ENCODE data around the gene KRT2.

Gene KRT2

DNA sequence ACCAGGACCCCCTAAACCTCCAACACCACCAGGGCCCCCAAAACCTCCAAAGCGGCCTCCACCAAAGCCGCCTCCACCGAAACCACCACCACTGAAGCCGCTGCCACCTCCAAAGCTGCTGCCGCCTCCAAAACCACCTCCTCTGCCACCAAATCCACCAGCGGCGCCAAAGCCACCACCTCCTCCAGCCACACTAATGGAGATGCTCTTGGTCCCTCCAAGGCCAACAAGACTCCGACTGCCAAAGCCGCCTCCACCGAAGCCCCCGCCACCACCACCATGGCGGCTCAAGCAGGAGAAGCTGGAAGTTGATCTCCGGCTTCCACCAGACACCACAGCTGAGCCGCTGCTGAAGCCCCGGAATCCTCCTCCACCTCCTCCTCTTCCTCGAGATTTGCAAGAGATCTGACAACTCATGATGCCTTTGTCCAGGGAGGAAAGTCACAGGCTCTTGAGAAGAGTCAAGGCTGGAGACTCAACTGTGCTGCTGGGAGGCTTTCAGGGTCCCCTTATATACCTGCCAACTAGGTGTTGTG lies at the start of gene KRT2:
Gene KRT2, minus strand, starts transcription at position 486 of the 536 bp plus-strand sequence. Its CDS starts 69 bp downstream, at position 417.
- no peak for FAIRE-seq

DNA sequence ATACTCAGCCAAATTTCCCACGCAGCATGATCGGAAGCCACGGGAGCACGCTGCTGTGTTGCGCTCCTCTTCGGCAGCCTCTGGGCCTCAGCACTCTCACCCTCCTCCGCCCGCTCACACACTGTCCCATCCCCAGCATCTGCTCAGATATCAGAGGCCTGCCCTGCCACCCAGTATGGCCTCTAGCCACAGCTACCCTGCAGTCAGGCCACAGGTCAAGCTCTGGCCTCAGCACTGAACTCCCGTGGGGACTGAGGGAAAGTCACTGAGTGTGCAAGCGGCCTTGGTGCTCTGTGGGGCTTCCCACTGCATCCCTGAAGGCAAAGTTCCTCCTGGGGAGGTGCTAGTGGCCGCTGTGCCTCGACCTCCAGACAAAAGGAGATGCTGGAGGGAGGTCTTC lies 49.3 kb upstream of the KRT2 start:
- no peak for FAIRE-seq

DNA sequence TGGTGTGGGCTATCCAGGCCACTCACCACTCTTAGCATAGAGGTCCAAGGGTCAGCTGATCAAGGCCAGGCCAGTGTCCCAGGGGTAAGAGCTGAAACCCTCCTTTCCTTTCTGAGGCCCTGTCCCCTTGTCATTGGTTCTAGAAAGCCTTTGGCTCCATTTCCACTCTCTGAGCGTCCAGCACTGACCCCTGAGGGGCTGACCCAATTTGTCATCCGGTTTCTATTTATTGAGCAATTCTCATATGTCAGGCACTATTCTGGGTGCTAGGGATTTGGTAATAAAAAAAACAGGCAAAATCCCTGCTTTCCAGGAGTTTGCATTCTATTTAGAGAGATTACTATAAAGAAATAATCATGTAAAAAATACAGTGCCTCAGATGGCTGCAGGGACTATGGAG lies 47.9 kb upstream of the KRT2 start:
- FAIRE-seq, result no peak

DNA sequence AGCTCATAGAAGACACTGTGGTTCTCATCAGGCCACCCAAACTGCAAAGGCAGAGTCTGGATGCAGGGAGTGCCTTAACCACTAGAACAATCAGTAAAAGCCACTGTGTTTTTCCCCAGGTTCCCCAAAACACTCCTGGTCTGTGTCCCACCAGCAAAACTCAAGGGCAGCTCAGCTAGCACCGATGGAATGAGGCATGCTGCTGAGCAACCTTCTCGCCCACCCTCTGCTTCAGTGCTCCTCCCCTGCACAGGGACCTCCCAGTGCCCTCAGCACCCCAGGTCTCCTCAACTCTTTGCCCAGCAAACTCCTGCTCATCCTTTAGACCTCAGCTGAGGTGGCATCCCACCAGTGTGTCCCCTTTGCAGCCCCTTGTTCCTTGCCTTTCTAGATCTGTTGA lies 47.4 kb upstream of the KRT2 start:
- no peak for FAIRE-seq

DNA sequence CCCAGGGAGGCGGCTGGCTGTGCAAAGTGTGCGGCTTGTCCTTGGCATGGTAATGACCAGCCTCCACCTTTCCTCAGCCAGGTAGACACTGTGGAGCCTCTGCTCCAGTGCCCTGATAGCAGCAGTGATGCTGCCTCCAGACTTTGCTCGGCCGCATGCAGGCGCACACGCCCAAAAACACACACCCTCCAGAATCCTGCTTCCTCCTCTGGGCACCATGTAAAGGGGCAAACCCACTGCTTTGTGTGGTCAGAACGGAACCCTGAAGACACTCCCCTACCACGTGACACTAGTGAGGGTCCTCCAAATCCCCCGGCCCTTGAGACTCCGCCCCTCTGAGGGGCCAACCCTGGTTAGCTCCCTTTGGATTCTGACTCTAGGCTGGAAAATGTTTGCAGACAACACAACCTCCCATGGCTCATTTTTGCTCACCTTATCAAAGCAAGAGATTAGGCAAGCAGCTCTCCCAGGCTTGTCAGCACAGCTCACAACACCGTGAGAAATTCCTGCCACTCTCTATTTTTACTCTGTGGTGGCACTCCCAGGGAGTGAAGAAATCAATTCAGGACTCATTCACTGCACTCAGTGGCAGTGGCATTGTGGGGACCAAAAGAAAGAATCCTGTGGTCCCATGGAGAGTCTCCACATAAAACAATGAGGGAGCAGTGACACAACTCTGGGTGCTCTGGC lies 46.8 kb upstream of the KRT2 start:
- FAIRE-seq, result no peak

DNA sequence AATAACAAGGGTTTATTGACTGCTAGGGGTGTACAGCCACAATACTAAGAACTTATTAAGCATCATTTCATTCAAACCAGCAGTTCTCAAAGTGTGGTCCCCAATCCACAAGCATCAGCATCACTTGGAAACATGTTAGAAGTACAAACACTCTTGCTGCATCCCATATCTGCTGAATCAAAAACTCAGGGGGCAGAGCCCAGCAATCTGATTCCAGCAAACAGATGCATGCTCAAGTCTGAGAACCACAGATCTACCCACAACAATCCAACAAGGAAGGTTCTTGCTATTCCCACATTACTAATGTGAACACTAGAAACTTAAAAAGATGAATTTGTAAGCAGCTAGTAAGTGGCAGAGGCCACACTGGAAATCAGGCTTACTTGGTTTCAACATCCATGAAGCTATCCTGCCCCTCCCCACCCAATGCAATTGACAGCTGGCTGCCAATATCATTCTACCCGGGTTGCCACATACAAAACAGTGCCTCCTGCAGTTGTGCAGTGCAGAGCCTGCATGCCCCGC lies 45.1 kb upstream of the KRT2 start:
- FAIRE-seq, result no peak

DNA sequence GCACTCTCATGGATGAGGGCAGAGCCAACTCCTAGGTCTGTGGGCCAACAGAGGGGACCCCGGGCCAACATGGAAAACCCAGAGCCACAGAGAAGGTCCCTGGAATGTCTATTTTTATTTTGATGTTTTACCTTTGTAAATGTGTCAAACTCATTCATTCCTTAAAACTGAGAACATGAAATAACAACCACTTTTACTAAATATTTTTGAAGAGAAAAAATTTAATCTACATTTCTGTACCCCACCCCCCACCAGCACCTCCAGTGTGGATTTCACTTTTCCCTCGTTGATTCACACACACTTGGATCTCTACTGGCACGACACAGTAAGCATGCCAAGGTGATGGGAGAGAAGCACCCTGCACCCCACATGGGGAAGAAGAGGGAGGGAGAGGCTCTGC lies 44.6 kb upstream of the KRT2 start:
- no peak for FAIRE-seq

DNA sequence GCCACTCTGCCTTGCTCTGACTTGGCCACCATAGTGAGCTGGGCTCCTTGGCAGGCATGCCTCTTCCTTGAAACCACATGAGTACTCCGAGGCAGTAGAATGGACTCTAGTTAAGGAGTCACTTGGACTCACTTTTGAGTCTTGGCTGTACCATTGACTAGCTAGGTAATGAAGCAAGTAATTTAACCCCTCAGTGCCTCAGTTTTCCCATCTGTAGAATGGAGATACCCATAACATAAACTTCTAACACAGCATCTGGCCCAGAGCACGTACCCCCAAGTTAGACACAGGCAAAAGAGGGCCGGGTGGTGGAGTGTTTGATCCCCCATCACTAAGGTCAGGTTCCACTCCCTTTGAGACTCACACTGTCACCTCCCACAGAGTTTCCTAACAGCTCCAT lies 43.0 kb upstream of the KRT2 start:
- FAIRE-seq, result no peak

DNA sequence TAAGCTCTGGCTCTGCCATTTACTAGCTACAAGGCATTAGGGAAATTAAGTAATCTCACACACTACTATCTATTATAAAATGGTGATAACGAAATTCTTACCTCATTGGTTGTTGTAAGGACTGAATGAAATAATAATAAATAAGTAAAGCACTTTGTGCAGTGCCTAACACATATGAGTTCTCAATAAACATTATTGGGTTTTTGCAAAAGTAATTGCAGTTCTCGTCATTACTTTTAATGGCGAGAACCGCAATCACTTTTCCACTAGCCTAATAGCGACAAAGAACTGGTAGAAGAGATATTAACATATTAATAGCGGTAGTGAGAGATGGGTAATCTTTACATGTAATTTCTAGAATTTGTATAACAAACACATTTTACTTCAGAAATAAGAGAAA lies 42.1 kb upstream of the KRT2 start:
- no peak for FAIRE-seq

DNA sequence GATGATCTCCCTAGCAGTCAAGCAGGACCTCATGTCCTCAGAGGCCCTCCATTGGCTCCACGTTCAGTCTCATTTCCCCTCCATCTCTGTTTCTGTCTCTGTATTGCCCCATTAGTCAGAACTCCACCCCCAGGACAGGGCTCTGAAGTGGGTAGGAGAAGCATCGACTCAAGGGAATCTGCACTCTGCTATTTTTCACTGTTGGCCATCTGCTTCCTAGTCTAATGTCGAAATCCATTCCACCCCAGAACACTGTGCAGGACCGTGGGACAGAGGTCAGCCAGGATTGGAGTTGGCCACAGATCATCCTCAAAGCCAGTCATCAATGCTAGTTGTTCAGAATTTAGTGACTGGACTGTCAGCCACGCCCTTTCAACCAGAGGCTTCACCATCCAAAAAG lies 41.2 kb upstream of the KRT2 start:
- FAIRE-seq, result no peak

DNA sequence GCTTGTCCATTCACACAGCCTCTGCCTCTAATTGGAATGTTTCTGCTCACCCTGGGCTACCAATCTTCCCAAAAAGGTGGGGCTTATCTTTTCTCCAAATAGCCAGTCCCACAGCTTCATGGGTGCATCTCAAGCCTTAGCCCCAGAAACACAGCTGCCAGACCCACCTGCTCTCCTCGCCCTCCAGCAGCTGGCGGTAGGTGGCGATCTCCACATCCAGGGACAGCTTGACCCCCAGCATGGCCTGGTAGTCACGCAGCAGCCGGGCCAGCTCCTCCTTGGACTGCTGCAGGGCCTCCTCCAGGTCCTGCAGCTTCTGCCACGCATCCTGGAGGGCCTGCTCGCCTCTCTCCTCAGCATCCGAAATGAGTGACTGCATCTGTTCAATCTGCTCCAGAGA lies 40.2 kb upstream of the KRT2 start:
- FAIRE-seq, result no peak

DNA sequence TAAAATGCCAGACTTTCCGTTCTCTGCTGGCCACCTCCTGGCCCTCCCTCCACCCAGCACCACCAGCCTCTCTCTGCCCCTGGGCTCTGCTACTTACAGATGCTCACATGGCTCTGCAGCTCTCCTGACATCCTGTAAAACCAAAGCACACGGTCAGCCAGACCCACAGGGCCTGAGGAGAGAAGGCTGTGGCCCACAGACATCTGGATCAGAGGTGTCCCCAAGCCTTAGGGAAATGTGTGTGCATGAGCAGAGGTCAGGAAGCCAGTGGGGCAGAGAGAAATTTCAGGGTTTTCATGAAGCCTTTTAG lies 39.8 kb upstream of the KRT2 start:
- FAIRE-seq, result no peak

DNA sequence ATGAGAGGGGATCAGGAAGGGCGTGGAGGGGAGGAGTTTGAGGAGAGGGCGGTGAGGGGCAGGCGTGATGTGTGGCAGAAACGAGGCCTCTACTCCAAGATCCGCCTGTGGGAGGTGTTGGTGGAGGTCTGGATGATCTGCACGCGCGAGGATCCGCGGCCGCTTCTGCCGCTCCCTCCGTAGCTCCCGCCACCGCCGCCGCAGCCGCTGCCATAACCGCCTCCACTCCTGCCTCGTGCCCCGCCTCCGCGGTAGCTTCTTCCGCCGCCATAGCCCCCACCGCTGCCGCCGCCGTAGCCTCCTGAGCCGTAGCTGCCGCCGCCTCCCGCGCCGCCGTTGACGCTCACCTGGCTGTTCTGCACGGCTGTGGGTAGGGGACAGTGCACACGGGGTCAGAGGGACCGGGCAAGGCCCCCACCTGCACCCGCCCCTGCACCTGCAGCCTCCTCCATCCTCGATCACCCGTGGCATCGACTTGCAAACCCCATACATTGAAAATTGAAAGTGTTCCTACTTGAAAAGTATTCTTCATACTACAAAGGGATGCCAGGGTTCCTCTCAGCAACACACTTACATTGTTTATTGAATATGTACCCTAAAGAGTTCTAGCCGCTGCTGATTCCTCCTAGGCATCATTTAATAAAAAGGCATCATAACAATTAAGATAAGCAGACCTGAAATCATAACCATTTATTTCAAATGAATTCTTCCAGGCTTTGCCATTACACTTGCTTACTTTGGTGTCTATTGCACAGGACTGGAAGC lies 39.2 kb upstream of the KRT2 start:
- no peak for FAIRE-seq

DNA sequence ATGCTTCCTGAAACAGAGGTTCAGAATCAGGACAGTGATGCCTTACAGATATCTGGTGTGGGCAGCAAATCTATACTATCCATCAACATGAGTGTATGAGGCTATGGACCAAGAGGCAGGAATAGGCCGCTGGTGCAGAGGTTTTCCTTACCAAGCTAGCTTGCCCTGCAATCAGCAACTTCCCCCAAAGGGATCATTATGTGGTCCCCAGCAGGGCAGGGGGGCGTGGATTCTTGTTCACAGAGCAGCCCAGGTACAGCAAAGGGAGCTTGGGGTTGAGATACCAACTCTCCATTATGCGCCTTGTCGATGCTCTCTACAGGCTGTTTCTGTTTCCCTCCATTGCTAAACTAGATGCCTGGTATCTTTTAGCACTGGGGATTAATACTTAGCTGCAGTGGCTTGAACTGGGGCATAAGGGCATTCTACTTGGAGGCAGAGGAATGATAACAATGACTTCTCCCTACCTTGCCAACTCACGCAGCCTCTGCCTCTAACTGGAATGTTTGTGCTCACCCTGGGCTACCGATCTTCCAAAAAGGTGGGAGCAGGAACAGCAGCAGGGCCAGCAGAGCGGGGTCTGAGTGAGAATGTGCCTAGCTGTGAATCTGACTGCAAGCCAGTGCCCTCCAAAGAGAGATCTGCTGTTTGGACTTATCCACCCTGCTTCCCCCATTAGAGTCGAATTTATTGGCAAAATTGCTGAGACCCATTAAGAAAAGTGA lies 38.5 kb upstream of the KRT2 start:
- no peak for FAIRE-seq

DNA sequence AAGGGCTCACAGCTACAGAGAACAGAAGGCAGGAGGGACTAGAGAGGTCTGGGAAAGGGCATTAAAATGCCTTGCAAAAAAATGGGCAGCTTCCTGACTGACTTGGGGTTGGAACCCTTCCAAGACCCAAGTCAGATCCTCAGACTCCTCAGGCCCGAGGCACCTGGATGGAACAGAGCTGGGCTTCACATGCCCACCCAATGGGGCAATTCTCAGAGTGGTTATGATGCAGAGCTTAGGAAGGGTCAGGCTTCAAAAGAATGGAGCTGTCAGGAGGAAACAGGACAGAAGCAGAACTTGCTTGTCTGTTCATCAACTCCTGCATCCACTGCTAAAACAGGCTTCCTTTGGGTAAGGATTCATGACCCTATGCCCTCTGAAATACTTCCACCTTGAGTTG lies 37.9 kb upstream of the KRT2 start:
- no peak for FAIRE-seq

DNA sequence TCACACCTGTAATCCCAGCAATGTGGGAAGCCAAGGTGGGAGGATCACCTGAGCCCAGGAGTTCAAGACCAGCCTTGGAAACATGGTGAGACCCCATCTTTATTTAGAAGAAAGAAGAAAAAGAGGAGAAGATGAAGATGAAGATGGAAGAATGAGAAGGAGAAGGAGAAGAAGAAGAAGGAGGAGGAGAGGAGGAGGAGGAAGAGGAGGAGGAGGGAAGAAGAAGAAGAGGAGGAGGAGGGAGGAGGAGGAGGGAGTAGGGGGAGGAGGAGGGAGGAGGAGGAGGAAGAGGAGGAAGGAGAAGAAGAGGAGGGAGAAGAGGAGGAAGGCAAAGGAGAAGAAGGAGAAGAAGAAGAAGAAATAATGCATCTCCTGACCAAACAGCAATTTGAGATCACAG lies 37.2 kb upstream of the KRT2 start:
- FAIRE-seq, result no peak

DNA sequence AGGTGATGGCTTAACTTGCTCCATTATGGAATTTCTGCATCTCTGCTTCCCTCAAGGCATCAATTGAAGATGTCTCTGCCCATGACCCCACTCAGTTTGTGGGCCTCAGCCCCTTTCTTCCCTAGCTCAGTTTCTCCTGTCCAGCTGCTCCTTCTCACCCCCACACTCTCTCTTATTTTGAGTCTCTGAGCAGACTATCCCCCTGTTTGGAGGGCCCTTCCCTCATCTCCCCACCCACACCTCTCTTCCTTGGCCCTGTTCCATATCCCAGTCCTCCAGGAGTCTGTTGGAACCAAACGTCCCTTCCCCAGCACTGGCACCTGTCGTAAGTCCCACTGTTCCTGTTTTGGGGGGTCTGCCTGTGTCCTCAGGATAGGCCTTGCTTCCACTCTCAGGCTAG lies 36.5 kb upstream of the KRT2 start:
- no peak for FAIRE-seq

DNA sequence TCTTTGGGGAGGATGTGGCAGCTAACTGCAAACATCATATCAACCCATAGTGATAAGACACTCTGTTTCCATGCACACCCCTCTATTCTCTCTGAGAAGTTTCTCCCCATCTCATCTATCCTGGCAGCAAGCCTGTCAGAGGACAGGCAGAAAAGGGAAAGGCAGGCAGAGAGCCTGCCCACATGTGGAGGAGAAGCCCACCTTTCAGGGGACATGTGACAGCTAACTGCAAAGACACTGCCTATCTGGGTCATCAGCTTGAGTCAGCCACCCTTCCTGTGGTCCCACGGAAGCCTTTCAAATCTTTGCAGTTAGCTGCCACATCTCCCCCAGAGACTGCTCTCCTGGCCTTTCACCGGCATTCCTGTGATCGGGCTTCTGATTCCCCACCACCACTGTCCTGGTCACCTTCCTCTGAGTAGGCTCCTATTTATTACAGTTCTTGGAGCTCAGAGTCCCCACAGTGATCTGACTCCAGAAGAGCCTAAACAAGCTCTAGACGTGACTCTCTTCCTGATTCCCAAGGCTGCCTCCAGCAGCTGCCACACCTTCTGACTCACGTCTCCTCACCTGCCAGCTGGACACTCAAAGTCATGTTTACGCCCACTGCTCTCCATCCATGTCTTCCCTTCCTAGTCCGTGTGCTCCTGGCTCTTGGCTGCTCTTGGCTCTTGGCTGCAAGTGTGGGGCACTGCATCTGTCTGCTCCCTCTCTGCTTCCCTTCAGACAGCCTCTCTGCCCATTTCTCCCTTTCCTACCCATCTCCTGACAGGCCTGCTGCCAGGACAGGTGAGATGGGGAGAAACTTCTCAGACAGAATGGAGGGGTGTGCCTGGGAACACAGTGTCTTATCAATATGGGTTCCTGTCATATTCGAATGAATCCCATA lies 35.7 kb upstream of the KRT2 start:
- FAIRE-seq, result no peak

DNA sequence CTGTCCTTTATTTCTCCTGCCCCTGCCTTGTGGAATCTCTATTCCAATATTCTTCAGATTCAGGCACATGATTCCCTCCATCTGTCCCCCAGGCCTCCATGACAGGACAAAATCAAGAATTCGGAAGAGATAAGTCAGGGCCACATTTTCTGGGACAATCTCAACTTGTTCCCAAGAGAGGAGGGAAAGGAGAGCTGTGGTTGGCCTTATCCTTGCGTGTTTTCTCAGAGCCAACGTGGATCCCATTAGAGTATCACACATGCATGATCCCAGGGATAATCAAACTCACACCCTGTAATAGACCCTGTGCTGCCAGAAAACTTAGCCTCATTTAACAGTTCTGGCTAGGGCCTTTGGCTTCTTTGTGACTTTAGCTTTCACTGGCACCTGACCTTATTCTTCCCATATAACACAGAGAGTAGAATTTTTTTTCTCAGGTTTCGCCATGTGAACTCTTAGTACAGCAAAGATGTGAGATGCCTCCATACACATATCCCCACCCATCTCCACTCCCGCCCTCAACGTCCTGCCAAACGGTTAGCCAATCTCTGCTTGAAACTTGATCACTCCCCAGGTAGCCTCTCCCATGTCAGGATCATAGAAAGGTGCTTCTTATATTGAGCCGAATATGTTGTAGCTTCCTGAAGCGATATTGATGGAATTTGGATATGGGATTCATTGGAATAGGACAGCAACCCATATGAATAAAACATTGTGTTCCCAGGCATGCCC lies 34.9 kb upstream of the KRT2 start:
- FAIRE-seq, result no peak

DNA sequence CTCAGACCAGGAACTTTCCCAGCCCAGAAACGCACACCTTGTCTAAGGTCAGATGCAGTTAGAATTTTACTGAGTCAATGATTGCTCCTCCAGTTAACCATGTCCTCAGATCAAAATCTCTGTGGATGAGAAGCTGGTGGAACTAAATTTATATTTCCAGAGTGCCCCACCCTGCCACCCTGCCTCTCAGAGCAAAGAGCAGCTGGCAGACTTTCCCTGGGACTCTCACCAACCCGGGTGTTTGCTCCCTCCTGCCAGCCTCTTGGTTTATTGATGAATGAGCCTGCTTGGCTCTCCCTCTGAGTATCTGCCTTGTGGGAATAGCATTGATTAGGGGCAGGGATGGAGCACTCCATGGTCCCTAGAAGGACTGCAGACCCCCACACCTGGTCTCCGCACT lies 34.1 kb upstream of the KRT2 start:
- no peak for FAIRE-seq

DNA sequence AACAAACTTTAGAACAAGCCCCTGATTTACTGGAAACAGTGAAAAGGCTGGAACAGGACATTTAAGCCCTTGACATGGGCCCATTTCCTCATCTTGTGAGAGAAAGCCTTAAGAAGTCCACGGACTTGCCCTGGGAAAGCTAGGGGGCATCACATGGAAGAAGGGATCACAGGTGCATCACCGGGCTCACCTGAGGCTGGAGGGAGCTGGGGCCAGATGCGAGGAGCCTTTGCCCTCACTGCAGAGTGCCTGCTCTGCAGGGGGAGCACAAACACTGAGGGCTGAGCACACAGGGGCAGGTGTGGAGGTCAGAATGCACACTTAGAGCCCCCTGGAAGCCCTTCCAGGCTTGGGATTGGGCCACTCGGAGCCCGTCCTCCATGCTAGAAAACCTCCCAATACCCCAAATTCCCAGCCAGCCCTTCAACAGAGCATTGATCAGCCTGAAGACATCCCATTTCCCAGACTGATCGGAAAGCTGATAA lies 33.4 kb upstream of the KRT2 start:
- no peak for FAIRE-seq

DNA sequence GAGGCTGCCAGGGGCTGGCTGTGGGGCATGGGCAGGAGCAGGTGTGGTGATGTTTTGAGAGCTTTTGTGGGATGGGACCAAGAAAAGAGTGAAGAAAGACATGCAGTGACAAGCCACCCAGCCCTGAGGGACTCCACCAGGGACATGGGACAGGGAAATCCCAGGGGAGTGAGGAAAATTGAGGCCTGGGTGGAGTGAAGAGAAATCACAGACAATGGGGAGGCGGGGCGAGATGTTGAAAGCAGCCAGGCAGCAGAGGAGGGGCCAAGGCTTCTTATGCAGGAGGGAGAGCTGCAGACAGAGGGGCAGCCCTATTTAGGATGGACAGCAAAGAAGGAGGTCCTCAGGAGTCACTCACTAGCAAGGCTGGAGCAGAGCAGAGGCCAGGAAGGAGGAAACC lies 32.4 kb upstream of the KRT2 start:
- FAIRE-seq, result no peak

Measured in A204.1 (cell line).